Heart right ventricle (tissue), 16 donors: ENCODE results near the gene SLC26A11. TPM values are rescaled to one million over a fixed set of nuclear protein-coding genes. Genes with fewer than 3 reads are reported as not detected.

Source experiments
- ATAC-seq, 8 donors: fragments of 200-7000 bp; cut with Tn5 transposase; one replicate each; pipeline ENCODE4 v1.9.1; 2020; ENCODE audit warnings: mild to moderate bottlenecking in 8 of 8, moderate library complexity in 8 of 8, moderate number of reproducible peaks in 1 of 8
- DNase-seq, 2 donors: peaks; one replicate each; pipeline ENCODE4 v3.0.0-alpha.2; 2020
- H3K27ac ChIP-seq, 10 donors: fragments of 200-600 bp; sonication (generic) in 2 of 10; one replicate each; pipeline versions ENCODE4 v1.5.0 to v1.8.0; 2020 to 2022; ENCODE audit warnings: mild to moderate bottlenecking in 3 of 10
- H3K27me3 ChIP-seq, 7 donors: fragments of 200-600 bp; one replicate each; pipeline ENCODE4 v1.8.0; 2021 to 2022; ENCODE audit warnings: mild to moderate bottlenecking in 2 of 7
- H3K36me3 ChIP-seq, 9 donors: fragments of 200-600 bp; sonication (generic) in 1 of 9; one replicate each; pipeline versions ENCODE4 v1.5.0 to v1.8.0; 2020 to 2022; ENCODE audit warnings: mild to moderate bottlenecking in 2 of 9
- H3K4me1 ChIP-seq, 9 donors: fragments of 200-600 bp; sonication (generic) in 1 of 9; one replicate each; pipeline versions ENCODE4 v1.5.0 to v1.8.0; 2020 to 2022; ENCODE audit warnings: mild to moderate bottlenecking in 4 of 9
- H3K4me3 ChIP-seq, 10 donors: fragments of 200-600 bp; sonication (generic) in 2 of 10; one replicate each; pipeline versions ENCODE4 v1.5.0 to v1.8.0; 2020 to 2022; ENCODE audit warnings: mild to moderate bottlenecking in 7 of 10, moderate library complexity in 2 of 10
- H3K9me3 ChIP-seq, 11 donors: fragments of 200-600 bp in 10 of 11; sonication (generic) in 2 of 11; one replicate each; pipeline versions ENCODE4 v1.5.0 to v1.8.0; 2013 to 2022; ENCODE audit warnings: mild to moderate bottlenecking in 2 of 11, control low read depth in 1 of 11, moderate library complexity in 1 of 11
- CTCF ChIP-seq, 9 donors: fragments of 200-600 bp; sonication (generic) in 2 of 9; IDR thresholded peaks; one replicate each; pipeline versions ENCODE4 v1.5.0 to v1.8.0; 2021 to 2022; ENCODE audit warnings: antibody characterized with exemption in 9 of 9, mild to moderate bottlenecking in 5 of 9, moderate library complexity in 1 of 9
- WGBS, 2 donors: extraction: QIAGEN DNeasy Blood & Tissue Kit; methylation state at CpG; one replicate each; pipeline ENCODE4 v1.1.7; 2013; ENCODE audit warnings: inconsistent platforms in 1 of 2; 5-methylcytosine and 5-hydroxymethylcytosine counted together
- intact Hi-C, 10 donors: fragments of 100-400 bp; cut with DNase I; formaldehyde crosslinking; loops; one replicate each; pipeline versions ENCODE4 v1.11.1 to v1.14.2; 2022
- polyA plus RNA-seq, 2 donors: library from polyadenylated mRNA; stranded (reverse); fragments of 200-250 nt; gene quantifications; one replicate each; pipeline ENCODE4 v1.2.3, GENCODE V29; 2013
- total RNA-seq, 10 donors: library from RNA; stranded (reverse); fragmentation: NEBNext Ultra II Directional in 3 of 10; extraction: Animal tissue kit (Norgen Biotek cat#: 25700) in 3 of 10; gene quantifications; one replicate each; pipeline versions ENCODE4 v1.2.1 to v1.2.4, GENCODE V29; 2021 to 2023
- donor health status: Arrhythmogenic right ventricular cardiomyopathy.
- donor health status: ischemic (EF 13 %, LVEDD 7.1; RV severe dilation, severe dysfunction).
- donor health status: healthy with polysubstance abuse.
- donor health status: DM: no; HTN: yes; CAD: no.
- donor health status: DM: no; HTN: no; CAD: no.
- donor health status: ischemic (EF 25% LVEDD 6.9; RV normal size, moderate dysfunction).
- donor health status: ischemic (EF 25% LVEDD 5.7; RV mildly dilated, moderate dysfunction).
- donor health status: healthy.
- donor health status: DM: yes; HTN: yes; CAD: no.
- donor health status: Ischemic cardiomyopathy.
- donor health status: ischemic (EF 35%, LVEDD 5.7; RV mildly dilated, moderate dysfunction).
- donor health status: nonischemic (EF 11% LVEDD 7.7; RV severe dilation, severe dysfunction).
- donor health status: DM: yes; HTN: yes; CAD: no.
- donor health status: PGD.
- donor health status: ischemic (EF 29% LVEDD 5.4; RV normal size, mild dysfunction).
- donor health status: nonischemic (EF 23%, LVEDD 6.1; RV moderate dilation, normal function).

SLC26A11 gene
- total and polyA plus RNA-seq, 12 donors: 3.0 to 8.6 (median 5.1) TPM

DNA sequence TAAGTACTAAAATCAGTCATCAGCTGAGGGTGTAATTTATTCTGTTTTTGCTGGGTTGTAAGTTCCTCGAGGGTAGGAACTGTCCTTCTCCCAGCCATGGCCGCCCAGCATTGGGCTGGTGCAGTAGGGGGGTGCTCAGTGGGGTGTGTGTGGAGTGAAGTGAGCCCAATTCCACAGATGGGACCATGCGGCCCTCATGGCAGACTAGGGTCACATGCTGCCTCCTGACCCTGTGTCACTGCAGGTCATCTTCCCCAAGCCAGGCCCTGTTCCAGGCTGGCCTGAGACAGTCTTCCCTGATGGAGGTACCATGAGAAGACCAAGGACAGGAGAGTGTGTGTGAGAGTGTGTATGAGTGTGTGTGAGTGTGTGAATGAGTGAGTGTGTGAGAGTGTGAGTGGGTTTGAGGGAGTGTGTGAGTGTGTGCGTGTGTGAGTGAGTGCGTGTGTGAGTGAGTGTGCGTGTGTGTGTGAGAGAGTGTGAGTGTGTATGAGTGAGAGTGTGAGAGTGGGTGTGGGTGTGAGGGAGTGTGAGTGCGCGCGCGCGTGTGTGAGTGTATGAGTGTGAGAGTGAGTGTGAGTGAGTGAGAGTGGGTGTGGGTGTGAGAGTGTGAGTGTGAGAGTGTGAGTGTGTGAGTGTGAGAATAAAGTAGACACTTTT, 3.7 kb downstream of the SLC26A11 start:
- DNase-seq (no peak), ATAC-seq (no peak)
- H3K4me3 ChIP-seq: no peak overlapping the region
- no peaks in the 10 kb centered on the region for H3K9me3 ChIP-seq
- H3K27ac ChIP-seq: no peak overlapping the region
- peaks cover 0 to 46% (median 7%) of the 10 kb centered on the region in 9 donors for H3K36me3 ChIP-seq
- peaks cover 6 to 21% (median 18%) of the 10 kb centered on the region in 9 donors for H3K4me1 ChIP-seq
- intact Hi-C loops: loop anchor here in 2 of 10 donors (5.0 to 10.0 kb wide), 2 partner anchors 38 to 61 kb away; partner anchors contain the start of gene RNF213 (in 1 of the 2)
- TF ChIP-seq CTCF (IDR thresholded peaks at IDR 0.05): no peak
- H3K27me3 ChIP-seq: peaks cover 0 to 9% (median 0%) of the 10 kb centered on the region in 7 donors
- WGBS, 2 donors: 93 to 97% methylated on average over 11 of the region's 11 CpGs

DNA sequence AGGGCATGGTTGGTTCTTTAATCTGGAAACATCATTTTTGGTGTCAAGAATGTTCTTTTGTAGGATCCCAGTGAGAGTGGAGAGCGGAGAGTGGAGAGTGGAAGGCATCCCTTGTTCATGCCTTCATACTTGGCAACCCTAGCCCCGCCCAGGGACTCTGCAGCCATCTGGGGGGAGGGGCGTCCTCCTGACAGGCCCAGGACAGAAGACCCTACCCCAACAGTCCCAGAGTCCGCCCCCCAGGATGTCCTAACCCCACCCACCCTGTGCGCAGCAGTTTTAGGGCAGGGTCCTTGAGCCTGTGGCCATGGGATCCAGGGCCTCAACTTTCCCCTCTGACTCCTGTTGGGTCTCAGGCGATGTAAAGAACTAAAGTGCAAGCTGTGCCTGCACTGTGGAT, 4.5 kb downstream of the SLC26A11 start:
- Histone ChIP-seq H3K4me1 (peaks cover 6 to 14% (median 11%) of the 10 kb centered on the region in 9 donors), H3K9me3 (no peaks in the 10 kb centered on the region), H3K4me3 (no peak overlapping the region), H3K36me3 (peaks cover 0 to 53% (median 7%) of the 10 kb centered on the region in 9 donors), H3K27me3 (peaks cover 0 to 9% (median 0%) of the 10 kb centered on the region in 7 donors), H3K27ac (no peak overlapping the region)
- 90 to 91% methylated on average over 6 of the region's 6 CpGs for WGBS, 2 donors
- DNase-seq: no peak
- intact Hi-C loops: loop anchor here in 2 of 10 donors (5.0 to 10.0 kb wide), 2 partner anchors 38 to 60 kb away; partner anchors contain the start of gene RNF213 (in 1 of the 2)
- no peak for ATAC-seq
- TF ChIP-seq CTCF (IDR thresholded peaks at IDR 0.05): no peak

DNA sequence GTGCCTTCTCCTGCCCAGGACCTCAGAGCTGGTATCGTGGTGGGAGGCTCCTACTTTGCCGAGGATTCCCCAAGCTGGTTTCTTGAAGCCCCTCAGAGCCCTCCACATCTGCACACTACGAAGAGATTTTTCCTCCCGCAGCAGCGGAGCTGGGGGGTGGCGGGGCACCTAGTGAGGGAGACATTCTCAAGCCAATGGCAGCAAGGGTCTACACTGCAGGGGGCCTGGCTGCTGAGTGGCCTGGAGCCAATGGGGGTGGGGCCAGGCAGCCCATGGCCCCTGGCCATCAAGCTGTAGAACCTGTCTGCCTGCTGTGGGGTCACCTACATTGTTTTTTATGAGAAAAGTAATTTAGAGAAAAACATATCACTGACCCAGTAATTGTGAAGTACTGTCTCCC, 5.0 kb downstream of the SLC26A11 start:
- no peak overlapping the region for H3K4me3 ChIP-seq
- ATAC-seq (no peak), DNase-seq (no peak)
- H3K4me1 ChIP-seq: peaks cover 6 to 13% (median 9%) of the 10 kb centered on the region in 9 donors
- H3K27ac ChIP-seq: no peak overlapping the region
- peaks cover 0 to 8% (median 0%) of the 10 kb centered on the region in 7 donors for H3K27me3 ChIP-seq
- no peak for TF ChIP-seq CTCF (IDR thresholded peaks at IDR 0.05)
- H3K36me3 ChIP-seq: peaks cover 0 to 58% (median 7%) of the 10 kb centered on the region in 9 donors
- 91% methylated on average over 6 of the region's 6 CpGs for WGBS, 2 donors
- intact Hi-C loops: loop anchor here in 1 of 10 donors (10.0 kb wide), 1 partner anchor 60 kb away; no protein-coding TSS in a partner anchor
- no peaks in the 10 kb centered on the region for H3K9me3 ChIP-seq

GRCh38 chr17:80227156-80227555, 6.9 kb downstream of the SLC26A11 start:
- DNase-seq: no peak
- no peak for TF ChIP-seq CTCF (IDR thresholded peaks at IDR 0.05)
- 93 to 97% methylated on average over 4 of the region's 4 CpGs for WGBS, 2 donors
- H3K4me1 ChIP-seq: no peaks in the 10 kb centered on the region
- no peak for ATAC-seq
- intact Hi-C loops: loop anchor here in 1 of 10 donors (10.0 kb wide), 1 partner anchor 58 kb away; no protein-coding TSS in a partner anchor
- H3K36me3 ChIP-seq: peaks cover 0 to 75% (median 24%) of the 10 kb centered on the region in 9 donors
- H3K27ac ChIP-seq: no peak overlapping the region
- H3K27me3 ChIP-seq: no peaks in the 10 kb centered on the region
- peaks cover 0 to 12% (median 6%) of the 10 kb centered on the region in 11 donors for H3K9me3 ChIP-seq
- H3K4me3 ChIP-seq: no peak overlapping the region
